Measurements from ENCODE around the gene SEC23A.
"Not testable (repeated sequence)": the region's sequence is repeated elsewhere in the genome, so short reads cannot be mapped to it uniquely, and the experiment has no call there.

Gene SEC23A

GRCh38 chr14:39017096-39018016 lies 85.7 kb downstream of the SEC23A start:
- H3K4me1 ChIP-seq (ENCODE audit: control insufficient read depth, insufficient read depth, low read length); H3K4me3 ChIP-seq (ENCODE audit: low read depth, low read length); POLR2A ChIA-PET; H3K9me3 ChIP-seq (ENCODE audit: control insufficient read depth, insufficient read depth, low read depth, low read length); H3K36me3 ChIP-seq (ENCODE audit: control insufficient read depth in 2 of 2, insufficient read depth in 1 of 2, low read length in 2 of 2); H3K27ac ChIP-seq (ENCODE audit: extremely low read depth, low read depth, low read length): not testable (repeated sequence)
- TF ChIP-seq GLIS1 (tag by site-specific recombination; IDR thresholded peaks at IDR 0.05) = peak; percentile 48
- CTCF ChIA-PET = interaction anchor here (0.7 to 3.5 kb wide), 7 partner anchors 9 to 927 kb away, joined by 3 to 15 read pairs (median 3); no protein-coding TSS in a partner anchor

- Histone ChIP-seq H3K27ac (ENCODE audit: extremely low read depth, low read depth, low read length) (no peak overlapping the region), H3K4me1 (ENCODE audit: control insufficient read depth, insufficient read depth, low read length) (no peaks in the 10 kb centered on the region), H3K4me3 (ENCODE audit: low read depth, low read length) (no peak overlapping the region), H3K36me3 (ENCODE audit: control insufficient read depth in 2 of 2, insufficient read depth in 1 of 2, low read length in 2 of 2) (no peaks in the 10 kb centered on the region), H3K9me3 (ENCODE audit: control insufficient read depth, insufficient read depth, low read depth, low read length) (no peaks in the 10 kb centered on the region)
- ChIA-PET POLR2A (no interaction called here), CTCF (interaction anchor here (0.7 to 3.5 kb wide), 7 partner anchors 9 to 926 kb away, joined by 3 to 15 read pairs (median 3); no protein-coding TSS in a partner anchor)
- TF ChIP-seq ZNF416 (tag by site-specific recombination; IDR thresholded peaks at IDR 0.05) (no peak), ZNF394 (tag by site-specific recombination; IDR thresholded peaks at IDR 0.05; ENCODE audit: borderline replicate concordance) (no peak), ZNF843 (tag by site-specific recombination; IDR thresholded peaks at IDR 0.05) (no peak), ZNF623 (tag by site-specific recombination; IDR thresholded peaks at IDR 0.05) (no peak)
- TF ChIP-seq, protein P1, sequence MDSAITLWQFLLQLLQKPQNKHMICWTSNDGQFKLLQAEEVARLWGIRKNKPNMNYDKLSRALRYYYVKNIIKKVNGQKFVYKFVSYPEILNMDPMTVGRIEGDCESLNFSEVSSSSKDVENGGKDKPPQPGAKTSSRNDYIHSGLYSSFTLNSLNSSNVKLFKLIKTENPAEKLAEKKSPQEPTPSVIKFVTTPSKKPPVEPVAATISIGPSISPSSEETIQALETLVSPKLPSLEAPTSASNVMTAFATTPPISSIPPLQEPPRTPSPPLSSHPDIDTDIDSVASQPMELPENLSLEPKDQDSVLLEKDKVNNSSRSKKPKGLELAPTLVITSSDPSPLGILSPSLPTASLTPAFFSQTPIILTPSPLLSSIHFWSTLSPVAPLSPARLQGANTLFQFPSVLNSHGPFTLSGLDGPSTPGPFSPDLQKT (IDR thresholded peaks at IDR 0.05; ENCODE audit: borderline replicate concordance, low read depth, low read length) = no peak
Measured at GRCh38 chr14:39016733-39017095, 86.3 kb downstream of the SEC23A start.

- no peak for TF ChIP-seq ZNF777 (tag by site-specific recombination; IDR thresholded peaks at IDR 0.05; ENCODE audit: borderline replicate concordance)
- no peak for TF ChIP-seq ZNF621 (tag by site-specific recombination; IDR thresholded peaks at IDR 0.05)
- TF ChIP-seq ZNF423 (tag by site-specific recombination; IDR thresholded peaks at IDR 0.05) = no peak
- no peak for TF ChIP-seq ZNF280D (tag by site-specific recombination; IDR thresholded peaks at IDR 0.05)
- TF ChIP-seq ZNF2 (tag by site-specific recombination; IDR thresholded peaks at IDR 0.05) = no peak
- ChIA-PET POLR2A (no interaction called here), CTCF (interaction anchor here (0.5 to 3.5 kb wide), 32 partner anchors 8 to 1794 kb away, joined by 3 to 15 read pairs (median 4); no protein-coding TSS in a partner anchor)
- Histone ChIP-seq H3K4me1 (ENCODE audit: control insufficient read depth, insufficient read depth, low read length) (no peaks in the 10 kb centered on the region), H3K27ac (ENCODE audit: extremely low read depth, low read depth, low read length) (no peak overlapping the region), H3K36me3 (ENCODE audit: control insufficient read depth in 2 of 2, insufficient read depth in 1 of 2, low read length in 2 of 2) (no peaks in the 10 kb centered on the region), H3K4me3 (ENCODE audit: low read depth, low read length) (no peak overlapping the region), H3K9me3 (ENCODE audit: control insufficient read depth, insufficient read depth, low read depth, low read length) (no peaks in the 10 kb centered on the region)
Measured at GRCh38 chr14:39015964-39016577, 87.0 kb downstream of the SEC23A start.

All from HEK293 (cell line).